ENCODE results near the gene CFAP299. TPM values are rescaled to one million over a fixed set of nuclear protein-coding genes. Genes with fewer than 3 reads are reported as not detected.

CFAP299 gene
- total and polyA plus RNA-seq, 2 donors (not counting 3 experiments of a cell fraction or from before 2014, with no cell fraction given) = not detected

DNA sequence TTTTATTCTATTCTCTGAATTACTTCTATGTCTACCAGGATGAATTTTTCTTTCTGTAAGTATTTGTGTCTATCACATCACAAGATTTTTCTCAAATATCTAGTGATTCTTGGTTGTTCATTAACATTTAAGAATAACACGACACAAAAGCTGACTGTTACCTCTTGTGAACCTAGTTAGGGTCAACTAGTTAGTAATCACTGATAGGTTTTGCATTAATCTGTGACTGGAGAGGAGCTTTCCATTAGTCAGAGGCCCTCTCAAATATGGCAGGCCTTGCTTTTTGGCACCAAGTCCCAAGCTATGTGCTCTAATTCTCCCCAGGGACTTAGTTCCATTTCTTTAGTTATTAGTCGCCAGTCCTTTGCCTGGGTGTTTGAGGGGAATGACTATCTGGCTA is 259.2 kb downstream of the CFAP299 start:
- Histone ChIP-seq H3K9me1 (replicated peaks; ENCODE audit: control insufficient read depth, extremely low read depth, insufficient read depth, low read length) (no peaks in the 10 kb centered on the region), H2AFZ (ENCODE audit: low read depth, low read length) (no peak overlapping the region), H3K9ac (replicated peaks; ENCODE audit: extremely low read depth, insufficient read depth, low read length) (no peak overlapping the region), H3K27ac (ENCODE audit: insufficient read depth, low read depth, low read length) (no peak overlapping the region), H3K4me1 (ENCODE audit: control insufficient read depth, extremely low read depth, insufficient read depth, low read length) (no peaks in the 10 kb centered on the region), H3K79me2 (ENCODE audit: control insufficient read depth, insufficient read depth, low read length) (no peaks in the 10 kb centered on the region), H3K9me3 (replicated peaks; ENCODE audit: control insufficient read depth, insufficient read depth, low read length) (no peaks in the 10 kb centered on the region), H4K20me1 (replicated peaks; ENCODE audit: control insufficient read depth, extremely low read depth, insufficient read depth, low read length) (no peaks in the 10 kb centered on the region), H3K4me3 (replicated peaks in 1 of 3; ENCODE audit: insufficient read depth in 1 of 3, low read depth in 1 of 3, low read length in 3 of 3) (no peak overlapping the region), H3K4me2 (ENCODE audit: insufficient read depth, low read length) (no peak overlapping the region), H3K36me3 (ENCODE audit: control insufficient read depth in 2 of 2, extremely low read depth in 1 of 2, insufficient read depth in 2 of 2, low read length in 2 of 2) (no peaks in the 10 kb centered on the region), H3K27me3 (ENCODE audit: control insufficient read depth in 2 of 2, insufficient read depth in 2 of 2, low read length in 2 of 2) (no peaks in the 10 kb centered on the region)
- CTCF ChIA-PET = no interaction called here
- intact Hi-C loops (cut with micrococcal nuclease) (no loop called here), dilution Hi-C loops (cut with MboI; ENCODE audit: extremely low pct_ligation_motif_present, low sequenced_read_pairs) (no loop called here)
- no peak for FAIRE-seq
- no TSS peak for BruUV-seq (replicated peaks)
- POLR2A ChIA-PET = no interaction called here
- TF ChIP-seq POLR2AphosphoS5 (IDR thresholded peaks at IDR 0.05; ENCODE audit: insufficient read depth, low read depth, low read length) (no peak), FOS (IDR thresholded peaks at IDR 0.05; ENCODE audit: borderline replicate concordance, insufficient read depth, low read length) (no peak), EZH2 (IDR thresholded peaks at IDR 0.05; ENCODE audit: borderline replicate concordance, low read depth, low read length, severe bottlenecking) (no peak), MYC (IDR thresholded peaks at IDR 0.05; ENCODE audit: low read depth, low read length) (no peak), POLR2A (IDR thresholded peaks at IDR 0.05; ENCODE audit: low read depth, low read length) (no peak), GATA2 (IDR thresholded peaks at IDR 0.05; ENCODE audit: insufficient read depth, insufficient read length, low read depth, low read length) (no peak), JUN (IDR thresholded peaks at IDR 0.05; ENCODE audit: borderline replicate concordance, insufficient read depth, insufficient read length, low read depth) (no peak)
- TF ChIP-seq, protein P1, sequence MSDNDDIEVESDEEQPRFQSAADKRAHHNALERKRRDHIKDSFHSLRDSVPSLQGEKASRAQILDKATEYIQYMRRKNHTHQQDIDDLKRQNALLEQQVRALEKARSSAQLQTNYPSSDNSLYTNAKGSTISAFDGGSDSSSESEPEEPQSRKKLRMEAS (IDR thresholded peaks at IDR 0.05; ENCODE audit: insufficient read depth, insufficient read length) = no peak
- TF ChIP-seq, protein P2, sequence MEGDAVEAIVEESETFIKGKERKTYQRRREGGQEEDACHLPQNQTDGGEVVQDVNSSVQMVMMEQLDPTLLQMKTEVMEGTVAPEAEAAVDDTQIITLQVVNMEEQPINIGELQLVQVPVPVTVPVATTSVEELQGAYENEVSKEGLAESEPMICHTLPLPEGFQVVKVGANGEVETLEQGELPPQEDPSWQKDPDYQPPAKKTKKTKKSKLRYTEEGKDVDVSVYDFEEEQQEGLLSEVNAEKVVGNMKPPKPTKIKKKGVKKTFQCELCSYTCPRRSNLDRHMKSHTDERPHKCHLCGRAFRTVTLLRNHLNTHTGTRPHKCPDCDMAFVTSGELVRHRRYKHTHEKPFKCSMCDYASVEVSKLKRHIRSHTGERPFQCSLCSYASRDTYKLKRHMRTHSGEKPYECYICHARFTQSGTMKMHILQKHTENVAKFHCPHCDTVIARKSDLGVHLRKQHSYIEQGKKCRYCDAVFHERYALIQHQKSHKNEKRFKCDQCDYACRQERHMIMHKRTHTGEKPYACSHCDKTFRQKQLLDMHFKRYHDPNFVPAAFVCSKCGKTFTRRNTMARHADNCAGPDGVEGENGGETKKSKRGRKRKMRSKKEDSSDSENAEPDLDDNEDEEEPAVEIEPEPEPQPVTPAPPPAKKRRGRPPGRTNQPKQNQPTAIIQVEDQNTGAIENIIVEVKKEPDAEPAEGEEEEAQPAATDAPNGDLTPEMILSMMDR (IDR thresholded peaks at IDR 0.05; ENCODE audit: extremely low read depth in 1 of 2, insufficient read depth in 1 of 2, low read depth in 1 of 2, low read length in 2 of 2) = no peak
- no peak for DNase-seq (ENCODE audit: low read depth, low spot score)

Measured in endothelial cell of umbilical vein (primary cell).